ENCODE data around the gene DRD1. TPM values are rescaled to one million over a fixed set of nuclear protein-coding genes. Genes with fewer than 3 reads are reported as not detected.

Gene DRD1
- total and polyA plus RNA-seq, 5 donors, result not detected

- 37% methylated on average over 13 of the region's 13 CpGs for WGBS
- Histone ChIP-seq H3K4me3 (ENCODE audit: low read length) (peak overlapping the region; percentile 77), H3K9me3 (ENCODE audit: control insufficient read depth, low read length) (no peaks in the 10 kb centered on the region), H3K4me1 (ENCODE audit: control insufficient read depth, insufficient read depth, low read length) (peaks cover 5% of the 10 kb centered on the region), H3K27me3 (ENCODE audit: control insufficient read depth, insufficient read depth) (no peaks in the 10 kb centered on the region), H3K27ac (ENCODE audit: low read length) (peak overlapping the region; percentile 78)
- ATAC-seq, result peak; percentile 12 to 35
- no peak for DNase-seq
- intact Hi-C loops (cut with DNase I), result no loop called here
Measured at GRCh38 chr5:175479125-175479881, 35.3 kb upstream of the DRD1 start.

GRCh38 chr5:175478384-175479124 is 34.6 kb upstream of the DRD1 start, which contains the start of gene SFXN1:
TSS of gene SFXN1 (plus strand) at chr5:175478560. CDS start at chr5:175492104, 13,544 bp downstream.
- H3K4me1 ChIP-seq (ENCODE audit: control insufficient read depth, insufficient read depth, low read length), result peaks cover 5% of the 10 kb centered on the region
- WGBS, result under 1% methylated on average over 94 of the region's 94 CpGs

GRCh38 chr5:175478008-175478383 is 34.0 kb upstream of the DRD1 start:
- no peaks in the 10 kb centered on the region for H3K27me3 ChIP-seq (ENCODE audit: control insufficient read depth, insufficient read depth)
- H3K9me3 ChIP-seq (ENCODE audit: control insufficient read depth, low read length), result no peaks in the 10 kb centered on the region
- H3K4me3 ChIP-seq (ENCODE audit: low read length), result peak overlapping the region; percentile 77
- H3K27ac ChIP-seq (ENCODE audit: low read length), result peak overlapping the region; percentile 78
- DNase-seq (no peak), ATAC-seq (no peak)
- H3K4me1 ChIP-seq (ENCODE audit: control insufficient read depth, insufficient read depth, low read length), result peaks cover 5% of the 10 kb centered on the region
- intact Hi-C loops (cut with DNase I), result no loop called here
- WGBS, result 5% methylated on average over 12 of the region's 12 CpGs

More at GRCh38 chr5:175478384-175479124, 34.6 kb upstream of the DRD1 start, which contains the start of gene SFXN1:
- peak within 1 kb of the TSS; percentile 77 for H3K4me3 ChIP-seq (ENCODE audit: low read length)
- peak within 1 kb of the TSS; percentile 78 for H3K27ac ChIP-seq (ENCODE audit: low read length)
- no peaks in the 10 kb centered on the region for H3K9me3 ChIP-seq (ENCODE audit: control insufficient read depth, low read length)
- ATAC-seq (peak; percentile 96 to 97), DNase-seq (peak; percentile 85 to 95 (median 93))
- no peaks in the 10 kb centered on the region for H3K27me3 ChIP-seq (ENCODE audit: control insufficient read depth, insufficient read depth)
- intact Hi-C loops (cut with DNase I), result no loop called here

- WGBS, result 79% methylated on average over 5 of the region's 5 CpGs
- intact Hi-C loops (cut with DNase I), result no loop called here
- H3K27ac ChIP-seq (ENCODE audit: low read length), result no peak overlapping the region
Measured at GRCh38 chr5:175477440-175477839, 33.5 kb upstream of the DRD1 start.

GRCh38 chr5:175475248-175475647 is 31.3 kb upstream of the DRD1 start:
- Histone ChIP-seq H3K4me1 (ENCODE audit: control insufficient read depth, insufficient read depth, low read length) (peaks cover 5% of the 10 kb centered on the region), H3K27ac (ENCODE audit: low read length) (no peak overlapping the region), H3K4me3 (ENCODE audit: low read length) (no peak overlapping the region), H3K9me3 (ENCODE audit: control insufficient read depth, low read length) (no peaks in the 10 kb centered on the region), H3K27me3 (ENCODE audit: control insufficient read depth, insufficient read depth) (no peaks in the 10 kb centered on the region)
- ATAC-seq, result no peak
- WGBS, result 71% methylated on average over 1 of the region's 1 CpG
- intact Hi-C loops (cut with DNase I), result no loop called here
- DNase-seq, result no peak

More at GRCh38 chr5:175477440-175477839, 33.5 kb upstream of the DRD1 start:
- Histone ChIP-seq H3K9me3 (ENCODE audit: control insufficient read depth, low read length) (no peaks in the 10 kb centered on the region), H3K4me1 (ENCODE audit: control insufficient read depth, insufficient read depth, low read length) (peaks cover 5% of the 10 kb centered on the region), H3K27me3 (ENCODE audit: control insufficient read depth, insufficient read depth) (no peaks in the 10 kb centered on the region), H3K4me3 (ENCODE audit: low read length) (no peak overlapping the region)
- no peak for ATAC-seq
- DNase-seq, result no peak

- Histone ChIP-seq H3K9me3 (ENCODE audit: control insufficient read depth, low read length) (no peaks in the 10 kb centered on the region), H3K4me3 (ENCODE audit: low read length) (no peak overlapping the region), H3K27me3 (ENCODE audit: control insufficient read depth, insufficient read depth) (no peaks in the 10 kb centered on the region), H3K4me1 (ENCODE audit: control insufficient read depth, insufficient read depth, low read length) (no peaks in the 10 kb centered on the region), H3K27ac (ENCODE audit: low read length) (no peak overlapping the region)
- ATAC-seq (no peak), DNase-seq (no peak)
- intact Hi-C loops (cut with DNase I), result no loop called here
Measured at GRCh38 chr5:175472378-175472777, 28.4 kb upstream of the DRD1 start.

- 78% methylated on average over 6 of the region's 6 CpGs for WGBS
- no peak for ATAC-seq
Measured at GRCh38 chr5:175471628-175472027, 27.6 kb upstream of the DRD1 start.

GRCh38 chr5:175471196-175471595 is 27.2 kb upstream of the DRD1 start:
- intact Hi-C loops (cut with DNase I), result no loop called here
- ATAC-seq, result no peak
- Histone ChIP-seq H3K4me1 (ENCODE audit: control insufficient read depth, insufficient read depth, low read length) (peaks cover 2% of the 10 kb centered on the region), H3K4me3 (ENCODE audit: low read length) (no peak overlapping the region), H3K27me3 (ENCODE audit: control insufficient read depth, insufficient read depth) (no peaks in the 10 kb centered on the region), H3K27ac (ENCODE audit: low read length) (no peak overlapping the region), H3K9me3 (ENCODE audit: control insufficient read depth, low read length) (no peaks in the 10 kb centered on the region)
- no peak for DNase-seq
- 90% methylated on average over 6 of the region's 6 CpGs for whole genome bisulfite sequencing

More at GRCh38 chr5:175471628-175472027, 27.6 kb upstream of the DRD1 start:
- Histone ChIP-seq H3K4me3 (ENCODE audit: low read length) (no peak overlapping the region), H3K9me3 (ENCODE audit: control insufficient read depth, low read length) (no peaks in the 10 kb centered on the region), H3K27me3 (ENCODE audit: control insufficient read depth, insufficient read depth) (no peaks in the 10 kb centered on the region), H3K27ac (ENCODE audit: low read length) (no peak overlapping the region), H3K4me1 (ENCODE audit: control insufficient read depth, insufficient read depth, low read length) (no peaks in the 10 kb centered on the region)
- no peak for DNase-seq
- intact Hi-C loops (cut with DNase I), result no loop called here

GRCh38 chr5:175470781-175471180 is 26.8 kb upstream of the DRD1 start:
- H3K4me1 ChIP-seq (ENCODE audit: control insufficient read depth, insufficient read depth, low read length), result peaks cover 3% of the 10 kb centered on the region
- H3K4me3 ChIP-seq (ENCODE audit: low read length), result no peak overlapping the region
- no peaks in the 10 kb centered on the region for H3K27me3 ChIP-seq (ENCODE audit: control insufficient read depth, insufficient read depth)
- WGBS, result 55% methylated on average over 5 of the region's 5 CpGs
- ATAC-seq (no peak), DNase-seq (no peak)
- intact Hi-C loops (cut with DNase I), result no loop called here
- no peaks in the 10 kb centered on the region for H3K9me3 ChIP-seq (ENCODE audit: control insufficient read depth, low read length)
- no peak overlapping the region for H3K27ac ChIP-seq (ENCODE audit: low read length)

GRCh38 chr5:175469916-175470315 is 25.9 kb upstream of the DRD1 start:
- intact Hi-C loops (cut with DNase I), result no loop called here
- ATAC-seq, result no peak

GRCh38 chr5:175468892-175469291 is 24.9 kb upstream of the DRD1 start:
- DNase-seq (no peak), ATAC-seq (no peak)
- intact Hi-C loops (cut with DNase I), result no loop called here
- H3K27me3 ChIP-seq (ENCODE audit: control insufficient read depth, insufficient read depth), result no peaks in the 10 kb centered on the region
- 97% methylated on average over 1 of the region's 1 CpG for WGBS
- no peaks in the 10 kb centered on the region for H3K9me3 ChIP-seq (ENCODE audit: control insufficient read depth, low read length)
- no peak overlapping the region for H3K4me3 ChIP-seq (ENCODE audit: low read length)
- H3K27ac ChIP-seq (ENCODE audit: low read length), result no peak overlapping the region
- peaks cover 3% of the 10 kb centered on the region for H3K4me1 ChIP-seq (ENCODE audit: control insufficient read depth, insufficient read depth, low read length)

More at GRCh38 chr5:175469916-175470315, 25.9 kb upstream of the DRD1 start:
- DNase-seq, result no peak
- H3K27ac ChIP-seq (ENCODE audit: low read length), result no peak overlapping the region
- 81% methylated on average over 3 of the region's 3 CpGs for WGBS
- H3K27me3 ChIP-seq (ENCODE audit: control insufficient read depth, insufficient read depth), result no peaks in the 10 kb centered on the region
- H3K9me3 ChIP-seq (ENCODE audit: control insufficient read depth, low read length), result no peaks in the 10 kb centered on the region
- peaks cover 3% of the 10 kb centered on the region for H3K4me1 ChIP-seq (ENCODE audit: control insufficient read depth, insufficient read depth, low read length)
- H3K4me3 ChIP-seq (ENCODE audit: low read length), result no peak overlapping the region
